SK-N-SH treated with all-trans-retinoic acid at 6 μM for 48 hours (cell line): ENCODE results near the gene NCOA5.

ENCODE experiments used
- ATAC-seq: fragments of 200-7000 bp; cut with Tn5 transposase; 3 replicates; pipeline ENCODE4 v1.9.1; 2020; ENCODE audit warnings: mild to moderate bottlenecking, moderate library complexity
- ARNTL ChIP-seq: fragments of 450-650 bp; formaldehyde crosslinking; IDR thresholded peaks from 2 replicates; pipeline ENCODE4 v1.5.0; 2020; ENCODE audit warnings: low read depth, mild to moderate bottlenecking, moderate library complexity, borderline replicate concordance
- BACH2 ChIP-seq: fragments of 250-450 bp; sonication (Bioruptor Pico); IDR thresholded peaks from 2 replicates; pipeline ENCODE4 v1.9.0; 2021; ENCODE audit warnings: mild to moderate bottlenecking, borderline replicate concordance
- CSDC2 ChIP-seq: fragments of 250-450 bp; sonication (Bioruptor Pico); IDR thresholded peaks from 2 replicates; pipeline ENCODE4 v1.5.0; 2020; ENCODE audit warnings: mild to moderate bottlenecking, moderate library complexity
- CSRNP3 ChIP-seq: fragments of 250-450 bp; sonication (Bioruptor Pico); IDR thresholded peaks from 2 replicates; pipeline ENCODE4 v1.5.1; 2021; ENCODE audit warnings: mild to moderate bottlenecking, moderate library complexity
- ESRRG ChIP-seq: fragments of 250-450 bp; sonication (Bioruptor Pico); IDR thresholded peaks from 2 replicates; pipeline ENCODE4 v1.6.1; 2021; ENCODE audit warnings: mild to moderate bottlenecking
- GLIS3 ChIP-seq: fragments of 250-450 bp; sonication (Bioruptor Pico); IDR thresholded peaks from 2 replicates; pipeline ENCODE4 v1.5.0; 2020; ENCODE audit warnings: mild to moderate bottlenecking, moderate library complexity
- ISL1 ChIP-seq: fragments of 250-450 bp; sonication (Bioruptor Pico); IDR thresholded peaks from 2 replicates; pipeline ENCODE4 v2.1.2; 2022; ENCODE audit warnings: mild to moderate bottlenecking, moderate library complexity
- OSR1 ChIP-seq: fragments of 250-450 bp; sonication (Bioruptor Pico); IDR thresholded peaks from 2 replicates; pipeline ENCODE4 v1.8.0; 2022; ENCODE audit warnings: moderate library complexity, mild to moderate bottlenecking, inconsistent platforms
- PATZ1 ChIP-seq: fragments of 250-450 bp; sonication (Bioruptor Pico); IDR thresholded peaks from 2 replicates; pipeline ENCODE4 v1.8.0; 2020; ENCODE audit warnings: mild to moderate bottlenecking, moderate library complexity, borderline replicate concordance
- POU6F1 ChIP-seq: fragments of 250-450 bp; sonication (Bioruptor Pico); IDR thresholded peaks from 2 replicates; pipeline ENCODE4 v1.8.0; 2021; ENCODE audit warnings: low read depth, mild to moderate bottlenecking, moderate library complexity, borderline replicate concordance
- PPARA ChIP-seq: fragments of 250-450 bp; sonication (Bioruptor Pico); IDR thresholded peaks from 2 replicates; pipeline ENCODE4 v1.5.0; 2020; ENCODE audit warnings: mild to moderate bottlenecking, borderline replicate concordance
- RARB ChIP-seq: fragments of 250-450 bp; sonication (Bioruptor Pico); IDR thresholded peaks from 2 replicates; pipeline ENCODE4 v1.8.0; 2021; ENCODE audit warnings: mild to moderate bottlenecking, moderate library complexity
- SNAI2 ChIP-seq: fragments of 250-450 bp; sonication (Bioruptor Pico); IDR thresholded peaks from 2 replicates; pipeline ENCODE4 v1.5.0; 2020; ENCODE audit warnings: mild to moderate bottlenecking, moderate library complexity
- TCF4 ChIP-seq: fragments of 250-450 bp; sonication (Bioruptor Pico); IDR thresholded peaks from 2 replicates; pipeline ENCODE4 v1.8.0; 2021; ENCODE audit warnings: mild to moderate bottlenecking, moderate library complexity, borderline replicate concordance
- TOX ChIP-seq: fragments of 250-450 bp; sonication (Bioruptor Pico); IDR thresholded peaks from 2 replicates; pipeline ENCODE4 v1.8.0; 2021; ENCODE audit warnings: mild to moderate bottlenecking, moderate library complexity, borderline replicate concordance
- TSHZ2 ChIP-seq: fragments of 250-450 bp; sonication (Bioruptor Pico); IDR thresholded peaks from 2 replicates; pipeline ENCODE4 v1.5.0; 2020; ENCODE audit warnings: mild to moderate bottlenecking, moderate library complexity
- ZFP3 ChIP-seq: fragments of 250-450 bp; sonication (Bioruptor Pico); IDR thresholded peaks from 2 replicates; pipeline ENCODE4 v1.5.0; 2020; ENCODE audit warnings: mild to moderate bottlenecking, moderate library complexity
- ZFP30 ChIP-seq: fragments of 450-650 bp; formaldehyde crosslinking; IDR thresholded peaks from 2 replicates; pipeline ENCODE4 v1.5.0; 2022; ENCODE audit warnings: mild to moderate bottlenecking, moderate library complexity
- ZNF565 ChIP-seq: fragments of 450-650 bp; formaldehyde crosslinking; conservative IDR thresholded peaks from 2 replicates; pipeline ENCODE4 v1.5.0; 2020; ENCODE audit warnings: low read depth, mild to moderate bottlenecking, moderate library complexity
- ZNF70 ChIP-seq: fragments of 450-650 bp; formaldehyde crosslinking; IDR thresholded peaks from 2 replicates; pipeline ENCODE4 v1.5.0; 2020; ENCODE audit warnings: mild to moderate bottlenecking, moderate library complexity
- ZNF8 ChIP-seq: fragments of 450-650 bp; formaldehyde crosslinking; IDR thresholded peaks from 2 replicates; pipeline ENCODE4 v1.5.0; 2020; ENCODE audit warnings: mild to moderate bottlenecking, moderate library complexity

The NCOA5 gene

GRCh38 chr20:46027245-46027853 is 62.4 kb downstream of the NCOA5 start:
- peak; percentile 61 for ATAC-seq
- TF ChIP-seq CSRNP3 (CRISPR knock-in tag) (no peak), TSHZ2 (CRISPR knock-in tag) (no peak), ZFP3 (CRISPR knock-in tag) (no peak), ARNTL (CRISPR knock-in tag) (no peak), OSR1 (no peak), CSDC2 (CRISPR knock-in tag) (no peak), ESRRG (no peak), ISL1 (CRISPR knock-in tag) (peak; percentile 18; the same call in 1 of the 2 replicates), SNAI2 (CRISPR knock-in tag) (peak; percentile 62; the same call in 1 of the 2 replicates), ZFP30 (CRISPR knock-in tag) (no peak), GLIS3 (CRISPR knock-in tag) (no peak), ZNF565 (CRISPR knock-in tag) (no peak), ZNF8 (CRISPR knock-in tag) (no peak), POU6F1 (no peak)

DNA sequence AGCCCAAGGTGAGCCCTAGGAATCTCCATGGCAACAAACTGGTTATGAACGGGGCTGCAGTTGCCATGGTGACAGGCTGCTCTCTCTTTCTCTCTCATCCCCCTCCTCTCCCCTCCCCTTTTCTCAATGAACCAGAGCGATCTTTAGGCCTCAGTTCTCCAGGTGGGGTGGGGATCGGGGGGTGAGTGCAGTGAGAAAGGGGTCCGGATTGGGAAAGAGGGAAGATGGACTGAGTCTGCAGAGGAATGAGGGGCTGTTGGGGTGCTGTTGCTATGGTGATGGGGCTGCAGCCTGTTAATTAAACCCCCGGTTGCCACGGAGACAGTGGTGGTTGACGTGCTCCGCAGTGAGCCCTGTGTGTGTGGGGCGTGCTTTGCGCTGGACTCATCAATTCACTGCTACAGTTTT is 64.4 kb downstream of the NCOA5 start:
- TF ChIP-seq CSRNP3 (CRISPR knock-in tag) (no peak), TOX (CRISPR knock-in tag) (no peak), ESRRG (no peak), ZNF8 (CRISPR knock-in tag) (no peak), ZNF565 (CRISPR knock-in tag) (no peak), ARNTL (CRISPR knock-in tag) (no peak), RARB (CRISPR knock-in tag) (no peak), TCF4 (CRISPR knock-in tag) (no peak), SNAI2 (CRISPR knock-in tag) (no peak), BACH2 (no peak)
- no peak for ATAC-seq

DNA sequence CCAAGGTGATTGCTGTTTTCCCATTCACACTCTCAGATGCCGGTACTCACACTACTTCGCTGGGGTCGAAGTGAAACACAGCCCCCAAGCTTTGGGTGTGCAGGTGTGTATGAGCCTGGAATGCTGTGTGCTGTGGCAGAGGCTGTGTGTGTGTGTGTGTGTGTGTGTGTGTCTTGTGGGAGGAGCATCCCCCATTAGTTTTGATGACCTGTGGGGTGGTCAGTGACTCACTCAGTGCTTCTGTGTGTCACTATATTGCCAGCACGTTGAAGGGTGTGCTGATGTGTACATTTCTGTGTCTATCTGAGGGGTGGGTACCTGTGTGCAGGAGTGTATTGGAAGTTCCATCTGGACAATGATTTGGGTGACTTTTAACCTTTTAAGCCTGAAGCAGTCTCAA is 65.8 kb downstream of the NCOA5 start:
- TF ChIP-seq BACH2 (no peak), OSR1 (no peak), PATZ1 (CRISPR knock-in tag) (no peak), PPARA (no peak), RARB (CRISPR knock-in tag) (no peak), ZNF70 (no peak)
- TF ChIP-seq, all 23 proteins: peak for 0
- ATAC-seq = no peak
